ENCODE results near the gene TMEM38A.

The TMEM38A gene, protein sequence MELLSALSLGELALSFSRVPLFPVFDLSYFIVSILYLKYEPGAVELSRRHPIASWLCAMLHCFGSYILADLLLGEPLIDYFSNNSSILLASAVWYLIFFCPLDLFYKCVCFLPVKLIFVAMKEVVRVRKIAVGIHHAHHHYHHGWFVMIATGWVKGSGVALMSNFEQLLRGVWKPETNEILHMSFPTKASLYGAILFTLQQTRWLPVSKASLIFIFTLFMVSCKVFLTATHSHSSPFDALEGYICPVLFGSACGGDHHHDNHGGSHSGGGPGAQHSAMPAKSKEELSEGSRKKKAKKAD

DNA sequence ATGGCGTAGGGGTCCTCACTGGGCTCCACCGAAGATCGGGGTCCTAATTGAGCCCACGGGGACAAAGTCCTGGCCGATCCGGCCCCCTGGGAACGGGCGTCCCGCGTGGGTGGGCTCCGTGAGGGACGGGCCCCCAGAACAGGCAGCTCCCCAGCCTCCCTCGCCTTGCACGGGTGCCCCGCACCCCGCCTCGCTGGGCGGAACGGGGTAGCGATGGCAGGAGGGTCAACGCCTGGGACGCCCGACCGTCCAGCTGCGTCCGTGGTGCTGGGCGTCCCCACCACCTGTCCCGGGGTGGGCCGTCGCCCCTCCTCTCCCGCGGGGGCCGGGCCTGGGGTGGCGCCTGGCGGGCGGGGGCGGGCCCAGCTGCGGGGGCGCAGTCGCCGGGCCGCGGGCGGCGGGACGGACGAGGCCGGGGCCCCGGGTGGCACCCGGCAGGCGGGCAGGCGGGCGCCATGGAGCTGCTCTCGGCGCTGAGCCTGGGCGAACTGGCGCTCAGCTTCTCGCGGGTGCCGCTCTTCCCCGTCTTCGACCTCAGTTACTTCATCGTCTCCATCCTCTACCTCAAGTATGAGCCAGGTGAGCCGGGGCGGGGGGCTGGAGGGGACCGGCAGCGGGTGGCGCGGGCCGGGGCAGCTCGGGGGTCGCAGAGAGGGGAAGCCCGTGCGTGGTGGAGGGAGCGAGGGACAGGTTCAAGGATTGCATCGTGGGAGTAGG lies at the start of gene TMEM38A:
Gene TMEM38A, plus strand, starts transcription at position 377 of the 717 bp plus-strand sequence. Its CDS starts 79 bp downstream, at position 456.
- DNase-seq (ENCODE audit: low read depth in 2 of 2): no peak

DNA sequence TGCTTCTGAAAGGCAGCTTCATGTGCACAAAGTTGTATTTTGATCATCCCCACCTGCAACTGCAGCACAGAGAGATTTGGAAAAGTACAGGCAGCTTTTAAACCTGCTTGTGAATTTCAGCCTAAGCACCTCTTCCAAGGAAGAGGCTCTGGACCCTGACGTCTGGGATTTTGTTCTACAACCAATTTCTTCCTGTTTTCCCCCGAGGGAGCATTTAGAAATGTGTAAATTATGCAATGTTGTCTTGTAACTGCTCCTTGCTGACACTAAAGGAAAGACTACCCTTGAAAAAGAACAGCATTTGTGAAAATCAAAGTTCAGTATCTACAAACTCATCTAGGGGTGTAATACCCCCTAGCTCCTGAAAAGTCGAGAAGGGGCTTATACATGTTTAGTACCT lies 48.3 kb upstream of the TMEM38A start:
- DNase-seq (ENCODE audit: low read depth in 2 of 2): no peak

DNA sequence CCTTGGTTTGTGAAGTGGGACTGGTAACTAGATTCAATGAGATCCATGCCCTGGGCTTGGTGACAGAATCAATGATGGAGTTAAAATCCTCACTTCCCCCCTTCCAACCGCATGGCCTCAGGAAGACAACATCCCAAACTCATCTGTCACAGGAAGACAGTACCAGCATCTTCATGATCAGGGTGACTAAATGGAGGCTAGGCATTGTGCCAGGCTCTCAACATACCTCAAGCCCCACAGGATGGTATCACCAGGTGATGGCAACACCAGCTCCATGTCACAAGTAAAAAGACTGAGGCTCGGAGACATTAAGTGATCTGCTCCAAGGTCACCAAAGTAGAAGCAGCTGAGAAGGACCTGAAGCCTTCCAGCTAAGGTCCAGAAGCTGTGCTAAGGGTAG lies 47.1 kb upstream of the TMEM38A start:
- no peak for DNase-seq (ENCODE audit: low read depth in 2 of 2)

DNA sequence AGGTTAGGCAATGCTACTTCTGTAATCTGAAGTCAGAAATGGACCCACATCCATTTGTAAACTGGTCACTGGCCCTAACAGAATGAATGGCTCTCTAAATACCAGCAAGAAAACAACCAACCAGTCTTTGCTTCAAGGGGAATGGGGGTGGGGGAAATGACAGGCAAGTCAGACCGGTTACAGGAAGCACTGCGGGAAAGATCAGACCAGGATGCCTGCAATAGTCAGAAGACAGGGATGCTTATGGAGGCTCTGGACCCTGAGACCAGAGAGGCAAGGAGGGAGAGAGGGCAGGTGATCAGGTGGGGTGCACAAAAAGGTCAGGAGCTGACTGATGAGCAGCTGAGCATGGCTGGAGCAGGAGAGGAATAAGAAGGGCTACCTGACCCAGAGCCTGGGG lies 46.0 kb upstream of the TMEM38A start:
- no peak for DNase-seq (ENCODE audit: low read depth in 2 of 2)

DNA sequence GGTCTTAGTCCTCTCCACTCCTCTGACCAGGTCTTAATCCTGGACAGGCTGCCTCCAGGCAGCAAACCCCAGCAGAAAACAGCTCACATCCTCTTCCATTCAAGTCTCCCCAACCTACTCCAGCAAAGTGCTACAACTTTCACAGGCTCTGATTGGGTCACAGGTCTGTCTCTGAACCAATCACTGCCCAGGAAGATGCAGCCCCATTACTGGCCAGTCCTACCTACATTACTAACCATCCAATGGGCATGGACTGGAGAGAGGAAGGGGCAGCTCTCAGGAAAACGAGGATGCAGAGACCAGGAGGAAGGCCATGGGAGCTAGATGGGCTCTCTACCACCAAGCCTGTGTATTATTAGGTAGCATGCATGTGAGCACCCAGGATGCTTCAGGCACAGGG lies 45.1 kb upstream of the TMEM38A start:
- DNase-seq (ENCODE audit: low read depth in 2 of 2): no peak

DNA sequence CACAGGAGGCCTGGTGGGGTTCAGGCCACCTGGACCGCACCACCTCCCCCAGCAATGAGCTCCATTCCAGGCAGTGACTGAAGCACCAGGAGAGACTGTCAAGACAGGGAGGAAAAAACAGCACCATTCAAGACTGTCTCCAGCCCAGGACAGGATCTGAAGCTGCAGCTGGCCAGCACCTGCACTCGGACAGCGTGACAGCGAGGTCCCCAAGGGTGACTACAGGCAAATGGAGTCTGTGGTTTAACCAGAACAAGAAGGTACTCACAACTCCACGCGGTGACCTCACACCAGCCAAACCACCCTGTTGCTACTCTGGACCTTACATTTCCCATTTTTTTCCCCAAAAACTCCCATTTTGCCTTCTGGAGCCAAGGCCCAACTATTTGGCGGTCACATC lies 42.7 kb upstream of the TMEM38A start:
- no peak for DNase-seq (ENCODE audit: low read depth in 2 of 2)

DNA sequence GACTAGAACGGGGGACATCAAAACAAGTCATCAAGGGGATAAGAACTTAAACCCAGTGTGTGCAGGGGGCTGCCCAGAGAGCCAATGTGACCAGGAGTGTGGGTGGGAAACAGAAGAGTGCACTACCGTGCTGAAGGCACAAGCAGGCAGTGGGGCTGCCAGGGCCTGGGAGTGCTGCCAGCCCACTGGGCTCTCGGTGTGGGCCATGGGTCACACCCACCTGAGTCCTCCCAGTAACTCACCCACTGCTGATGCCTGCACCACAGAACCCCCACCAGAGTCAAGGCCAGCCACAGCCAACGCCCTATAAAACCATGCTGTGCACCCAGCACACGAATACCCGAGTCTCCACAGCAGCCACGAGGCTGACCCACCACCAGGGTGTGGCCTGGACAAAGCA lies 41.5 kb upstream of the TMEM38A start:
- no peak for DNase-seq (ENCODE audit: low read depth in 2 of 2)

DNA sequence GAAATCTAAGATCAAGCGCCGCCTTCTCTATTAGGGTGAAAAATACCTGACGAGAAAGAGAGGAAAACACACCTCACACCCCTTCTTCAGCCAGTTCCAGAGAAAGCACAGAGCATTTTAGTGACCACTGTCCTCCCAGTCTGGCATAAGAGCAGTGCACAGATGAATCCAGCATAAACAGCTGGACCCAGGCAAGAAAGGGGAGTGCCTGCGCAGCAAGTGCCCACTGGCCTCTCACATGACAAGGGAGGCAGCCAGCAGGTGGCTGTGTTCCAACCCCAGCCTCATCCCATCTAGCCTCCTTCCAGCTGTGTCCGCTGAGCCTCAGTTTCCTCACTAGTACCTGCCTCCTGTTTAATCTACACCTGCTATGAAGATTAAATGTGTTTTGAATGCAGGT lies 40.9 kb upstream of the TMEM38A start:
- no peak for DNase-seq (ENCODE audit: low read depth in 2 of 2)

DNA sequence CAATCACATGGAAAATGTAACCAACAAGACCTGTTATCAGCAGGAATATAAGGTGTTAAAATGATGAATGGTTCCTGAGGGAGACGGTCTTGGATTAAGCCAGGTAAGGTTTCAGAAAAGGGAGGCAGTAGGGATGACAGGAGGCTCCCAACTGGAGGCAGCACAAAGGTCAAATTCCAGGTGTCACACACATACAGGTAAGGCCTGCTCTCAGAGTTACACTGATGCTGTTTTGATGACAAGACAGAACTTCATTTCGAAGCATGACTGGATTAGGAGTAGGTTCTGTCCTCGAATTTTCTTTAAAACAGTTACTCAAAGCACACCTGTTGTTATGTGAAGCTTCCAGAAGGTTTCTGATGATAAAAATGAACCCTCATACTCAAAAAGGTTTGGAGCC lies 40.4 kb upstream of the TMEM38A start:
- no peak for DNase-seq (ENCODE audit: low read depth in 2 of 2)

DNA sequence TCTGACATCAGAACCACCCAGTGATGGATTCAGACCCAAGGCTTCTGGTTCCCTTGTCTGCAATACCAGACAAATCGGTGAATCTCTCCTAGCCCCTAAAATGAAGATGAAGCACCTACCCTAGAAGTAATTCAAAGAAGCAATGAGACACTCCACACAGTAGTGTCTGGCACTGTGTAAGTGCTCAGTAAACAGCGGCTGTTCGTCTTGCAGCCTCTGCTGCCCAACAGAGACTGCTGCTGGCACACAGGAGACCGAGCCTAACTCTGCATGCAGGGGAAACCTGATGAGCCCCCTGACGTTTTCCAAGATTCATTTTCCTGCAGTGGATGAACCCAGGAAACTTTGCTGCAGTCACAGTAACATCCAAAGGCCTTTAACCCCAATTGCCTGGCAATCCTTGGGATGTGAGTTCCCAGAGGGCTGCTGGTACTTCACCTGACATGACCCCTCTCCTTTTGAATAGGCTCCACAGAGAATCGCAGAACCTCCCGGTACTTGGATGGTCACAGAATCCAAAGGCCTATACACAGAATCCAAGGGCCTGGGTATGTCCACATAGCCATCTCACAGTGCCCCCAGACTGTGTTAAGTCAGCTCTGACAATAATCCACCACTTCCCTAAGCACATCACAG lies 39.7 kb upstream of the TMEM38A start:
- no peak for DNase-seq (ENCODE audit: low read depth in 2 of 2)

DNA sequence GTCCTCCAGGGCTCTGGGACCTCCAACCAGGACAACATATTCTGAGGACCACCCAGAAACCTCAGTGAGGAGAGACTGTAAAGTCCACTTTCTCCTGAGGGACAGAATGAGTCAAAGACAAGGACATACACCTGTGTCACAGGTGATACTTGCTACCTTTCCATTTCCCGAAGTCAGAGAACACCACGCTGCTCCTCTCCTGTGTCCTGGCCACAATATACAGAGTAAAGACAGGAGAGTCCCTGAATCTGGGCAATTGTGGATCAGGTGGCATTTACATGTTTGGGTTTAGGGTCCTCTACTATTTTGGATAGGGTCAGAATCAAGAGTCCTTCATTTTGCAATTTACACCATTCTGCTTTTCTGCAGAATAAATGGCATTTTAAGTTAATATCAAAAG lies 37.9 kb upstream of the TMEM38A start:
- no peak for DNase-seq (ENCODE audit: low read depth in 2 of 2)

DNA sequence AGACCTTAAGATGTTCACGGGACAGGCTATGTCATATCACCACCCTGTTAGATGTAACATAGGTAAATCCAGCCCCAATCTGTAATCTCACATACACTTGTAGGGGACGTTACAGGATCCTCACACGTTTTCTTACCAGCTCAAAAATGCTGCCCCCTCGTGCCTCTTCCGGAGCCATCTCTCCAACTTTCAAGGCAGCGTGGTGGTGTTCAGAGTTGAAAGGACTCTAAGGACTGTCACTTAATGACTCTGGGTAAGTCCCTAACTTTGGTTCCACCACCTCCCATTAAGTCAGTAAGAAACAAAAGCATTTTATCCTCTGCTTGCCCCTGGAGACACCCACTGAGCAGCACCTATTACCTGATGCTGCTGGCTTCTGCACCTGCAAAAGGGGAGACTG lies 37.4 kb upstream of the TMEM38A start:
- no peak for DNase-seq (ENCODE audit: low read depth in 2 of 2)

DNA sequence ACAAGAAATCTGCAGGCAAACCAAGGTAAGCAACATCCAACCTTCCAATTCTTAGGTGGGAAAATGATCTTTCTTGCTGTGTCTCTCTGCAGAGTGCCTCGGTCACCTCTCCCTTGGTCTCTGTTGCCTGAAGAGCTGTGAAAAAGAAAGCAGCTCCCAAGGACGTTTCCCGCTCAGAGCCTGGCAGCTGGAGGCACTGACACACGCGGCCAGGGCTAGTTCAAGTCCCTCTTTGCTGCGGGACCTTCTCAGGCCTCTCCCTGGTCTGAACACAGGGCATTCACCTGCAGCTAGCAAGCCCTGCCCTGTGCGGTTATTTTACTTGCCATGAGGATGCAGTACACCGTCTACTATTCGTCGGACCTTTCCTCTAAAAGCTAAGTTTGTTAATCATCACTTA lies 36.7 kb upstream of the TMEM38A start:
- DNase-seq (ENCODE audit: low read depth in 2 of 2): no peak

DNA sequence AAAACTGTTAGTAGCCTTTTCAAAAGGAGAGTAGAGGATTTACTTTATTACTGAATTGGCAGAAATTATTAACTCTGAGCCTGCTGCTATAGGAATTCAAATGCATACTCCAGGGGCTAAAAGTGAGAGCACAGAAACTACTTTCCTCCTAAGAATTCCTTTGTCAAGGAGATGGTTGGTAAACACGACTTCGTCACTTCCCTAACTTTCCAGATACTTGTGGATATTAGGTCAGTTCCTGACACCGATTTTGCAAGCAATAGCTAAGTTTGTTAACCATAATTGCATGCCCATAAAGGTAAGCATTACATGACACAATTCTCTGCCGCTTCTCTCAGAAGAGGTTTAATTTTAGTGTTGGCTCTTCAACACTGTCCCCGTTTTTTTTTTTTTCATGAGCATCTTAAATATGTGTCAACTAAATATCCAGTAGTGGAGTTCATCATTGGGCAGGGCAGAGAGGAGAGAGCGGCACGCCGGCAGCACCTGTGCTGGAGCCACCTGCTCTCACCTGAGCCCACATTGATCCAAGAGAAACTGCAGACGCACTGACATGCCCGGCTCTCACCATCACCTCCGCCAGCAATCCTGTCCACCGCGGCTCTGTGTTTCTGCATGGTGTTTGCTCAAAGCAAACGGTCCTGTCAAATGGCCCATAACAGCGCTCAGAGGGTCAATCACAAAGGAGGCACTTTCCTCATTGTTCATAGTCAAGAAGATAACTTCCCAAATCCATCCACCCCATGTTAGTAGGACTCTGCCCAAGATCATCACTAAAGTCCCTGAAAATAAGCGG lies 35.6 kb upstream of the TMEM38A start:
- DNase-seq (ENCODE audit: low read depth in 2 of 2): no peak

DNA sequence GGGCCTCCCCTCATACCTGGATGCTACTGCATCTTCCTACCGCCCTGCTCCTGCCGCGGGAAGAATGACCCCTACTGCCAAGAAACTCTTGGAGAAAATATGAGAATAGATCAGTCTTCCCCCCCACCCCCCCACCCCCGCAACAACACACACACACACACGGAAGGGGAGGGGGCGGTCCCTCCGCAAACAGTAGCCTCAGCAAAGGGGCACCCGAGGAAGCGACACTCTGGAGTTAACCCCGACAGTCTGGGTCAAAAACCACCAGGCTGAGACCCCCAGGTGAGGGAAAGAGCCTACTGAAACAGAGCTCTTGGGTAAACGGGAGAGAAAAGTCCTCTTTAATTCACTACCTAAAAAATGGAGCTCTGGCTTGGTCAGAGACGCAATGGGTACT lies 34.1 kb upstream of the TMEM38A start:
- DNase-seq (ENCODE audit: low read depth in 2 of 2): no peak

DNA sequence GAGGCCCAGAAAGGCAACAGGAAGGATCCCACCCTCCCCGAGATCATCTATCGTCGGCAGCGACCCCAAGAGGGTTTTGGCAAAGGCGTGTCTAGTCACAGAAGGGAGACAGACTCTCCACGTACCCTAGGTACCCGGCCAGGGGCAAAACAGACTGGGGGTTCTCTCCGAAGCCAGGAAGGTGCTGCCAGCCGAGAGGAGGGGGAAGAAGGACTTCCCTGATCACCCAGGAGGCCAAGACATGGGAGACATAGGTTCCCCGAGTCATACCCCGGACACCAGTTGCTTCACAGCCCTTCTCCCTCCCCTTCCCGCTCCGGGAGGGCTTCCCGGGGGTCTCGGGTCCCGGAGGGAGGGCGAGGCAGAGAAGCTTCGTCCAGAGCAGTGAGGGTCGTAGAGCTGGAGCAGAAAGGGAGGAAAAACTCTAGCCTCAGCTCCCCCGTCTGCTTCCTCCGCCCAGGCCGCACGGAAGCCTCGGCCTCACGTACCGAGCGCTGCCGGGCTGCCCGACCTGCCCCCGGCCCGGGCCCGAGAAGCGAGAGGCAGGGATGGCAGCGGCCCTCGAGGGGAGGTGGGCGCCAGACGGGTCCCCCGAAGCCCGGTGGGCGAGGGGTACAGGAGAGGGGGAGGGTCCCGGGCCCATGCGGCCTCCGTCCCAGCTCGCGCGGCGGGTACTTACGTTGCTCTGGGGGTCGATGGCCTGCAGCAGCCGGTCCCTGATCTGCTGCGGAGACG lies 33.6 kb upstream of the TMEM38A start:
- no peak for DNase-seq (ENCODE audit: low read depth in 2 of 2)

DNA sequence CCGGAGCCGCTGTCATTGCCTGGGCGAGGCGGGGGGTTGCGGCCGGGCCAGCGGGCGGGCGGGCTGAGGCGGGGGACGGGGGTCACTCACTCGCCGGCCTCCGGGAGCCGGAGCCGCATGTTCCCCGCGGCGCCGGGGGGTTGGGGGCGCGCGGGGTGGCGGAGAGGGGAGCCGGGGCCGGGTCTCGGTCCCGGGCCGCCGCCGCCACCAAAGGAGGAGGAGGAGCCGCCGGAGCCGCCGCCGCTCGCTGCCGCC lies 33.1 kb upstream of the TMEM38A start:
- DNase-seq (ENCODE audit: low read depth in 2 of 2): no peak

DNA sequence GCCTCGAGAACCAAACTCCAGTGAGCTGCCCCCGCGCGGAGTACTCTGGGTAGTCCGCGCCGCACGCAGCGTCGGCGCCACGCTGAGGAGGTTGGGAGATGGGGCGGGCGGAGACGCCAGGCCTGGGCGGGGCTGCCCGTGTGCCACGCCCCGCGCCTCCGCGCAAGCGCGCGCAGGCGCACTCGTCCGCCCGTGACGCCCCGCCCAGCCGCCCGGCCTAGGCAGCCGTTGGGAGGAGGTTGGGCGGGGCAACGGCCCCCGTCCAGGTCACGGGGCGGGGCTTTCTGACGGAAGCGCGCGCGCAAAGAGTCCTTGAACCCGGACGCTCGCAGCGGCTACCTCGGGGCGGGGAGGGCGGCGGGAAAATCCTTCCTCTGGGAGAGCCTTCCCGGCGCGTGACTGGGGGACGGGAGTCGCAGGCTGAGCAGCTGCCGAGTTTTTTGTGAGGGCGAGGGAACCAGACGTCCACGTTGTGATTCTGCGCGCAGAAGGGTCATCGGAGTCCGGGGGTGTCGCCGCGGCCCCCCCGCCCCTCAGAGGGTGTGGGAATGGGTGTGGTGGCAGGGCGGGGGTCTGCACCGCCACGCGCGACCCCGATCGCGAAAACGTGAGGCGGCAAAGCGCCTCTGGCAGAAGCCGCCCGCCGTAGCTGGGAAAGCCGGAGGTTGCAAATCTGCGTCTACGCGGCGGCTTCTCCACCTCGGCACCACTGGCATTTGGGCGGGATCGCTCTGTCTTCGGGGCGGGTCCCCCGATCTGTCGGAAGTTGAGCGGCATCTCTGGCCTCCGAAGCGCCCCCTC lies 32.6 kb upstream of the TMEM38A start, which contains the start of gene MED26:
Gene MED26, minus strand, starts transcription at position 22 of the 801 bp plus-strand sequence. CDS start 261 bp downstream, outside the sequence.
- peak; percentile 93 to 94 for DNase-seq (ENCODE audit: low read depth in 2 of 2)

DNA sequence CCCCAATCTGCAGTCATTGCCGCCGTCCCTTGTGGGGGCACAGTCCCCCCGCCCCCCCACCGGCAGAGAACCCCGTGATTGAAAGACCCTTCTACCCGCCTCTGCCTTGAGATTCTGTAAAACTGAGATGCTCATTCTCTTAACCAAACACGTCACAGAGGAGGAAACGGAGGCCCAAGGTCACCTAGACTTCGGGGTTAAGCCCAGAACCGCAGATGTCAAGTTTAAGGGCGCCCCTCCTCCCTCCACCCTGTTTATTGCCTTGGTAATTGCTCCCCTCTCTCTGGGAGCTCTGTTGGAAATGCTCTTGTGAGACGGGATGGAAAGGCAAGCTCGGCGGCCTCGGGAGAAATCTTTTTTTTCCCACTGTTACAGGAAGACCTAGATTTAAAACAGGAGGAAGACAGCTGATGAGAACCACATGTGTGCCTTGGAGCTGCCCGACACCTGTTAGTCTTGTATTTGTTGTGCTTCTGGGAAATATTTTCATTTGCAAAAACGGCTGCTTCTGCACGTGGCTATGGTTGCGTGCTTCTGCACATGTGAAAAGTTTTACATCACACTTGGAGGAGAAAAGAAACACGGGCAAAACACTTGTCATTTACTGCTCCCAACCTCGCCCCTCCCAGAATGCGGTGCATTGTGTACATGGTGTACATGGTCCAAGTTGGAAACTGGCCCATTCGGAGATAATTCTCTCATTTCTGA lies 31.8 kb upstream of the TMEM38A start:
- no peak for DNase-seq (ENCODE audit: low read depth in 2 of 2)

DNA sequence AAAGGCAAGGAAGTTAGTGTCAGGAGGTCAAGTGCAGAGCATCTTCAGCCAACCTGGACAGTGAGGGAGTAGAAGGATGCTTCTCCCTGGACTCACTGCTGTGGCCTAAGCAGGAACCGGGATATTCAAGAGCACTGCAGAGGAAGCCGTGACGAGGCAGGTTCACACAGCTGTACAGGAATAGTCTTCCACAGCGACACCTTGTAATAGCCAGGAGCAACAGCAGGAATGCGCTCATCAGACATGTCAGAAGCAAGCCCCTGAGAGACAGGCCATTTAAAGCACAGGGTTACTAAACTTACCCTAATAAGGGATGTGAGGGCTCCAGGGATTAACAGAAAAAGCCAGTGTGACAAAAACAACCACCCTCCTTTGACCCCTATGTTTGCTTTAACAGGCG lies 29.5 kb upstream of the TMEM38A start:
- DNase-seq (ENCODE audit: low read depth in 2 of 2): no peak

Data from stimulated activated CD4-positive, alpha-beta T cell treated with anti-CD3 and anti-CD28 coated beads, Interleukin-1b, Interleukin-23, amount 100 ng/mL, for 1 hour (primary cell).